Upper lobe of right lung (tissue), 1 donor: Measurements from ENCODE around the gene USP36. TPM values are rescaled to one million over a fixed set of nuclear protein-coding genes. Genes with fewer than 3 reads are reported as not detected.
"Not testable (repeated sequence)": the region's sequence is repeated elsewhere in the genome, so short reads cannot be mapped to it uniquely, and the experiment has no call there.

Experiments
- ATAC-seq: fragments of 200-7000 bp; cut with Tn5 transposase; one replicate; pipeline ENCODE4 v1.9.1; 2020; ENCODE audit warnings: mild to moderate bottlenecking, moderate library complexity
- DNase-seq: peaks from one replicate; pipeline ENCODE4 v3.0.0-alpha.2; 2020
- H3K27ac ChIP-seq: fragments of 200-600 bp; one replicate; pipeline ENCODE4 v1.8.0; 2022
- H3K27me3 ChIP-seq: fragments of 200-600 bp; one replicate; pipeline ENCODE4 v1.8.0; 2022; ENCODE audit warnings: mild to moderate bottlenecking
- H3K36me3 ChIP-seq: fragments of 200-600 bp; one replicate; pipeline ENCODE4 v1.8.0; 2022
- H3K4me1 ChIP-seq: fragments of 200-600 bp; one replicate; pipeline ENCODE4 v1.8.0; 2022
- H3K4me3 ChIP-seq: fragments of 200-600 bp; one replicate; pipeline ENCODE4 v1.8.0; 2022; ENCODE audit warnings: mild to moderate bottlenecking
- H3K9me3 ChIP-seq: fragments of 200-600 bp; one replicate; pipeline ENCODE4 v1.8.0; 2022
- intact Hi-C: fragments of 100-400 bp; cut with DNase I; formaldehyde crosslinking; loops from one replicate; pipeline ENCODE4 v1.11.0; 2022
- total RNA-seq: library from RNA; stranded (reverse); fragmentation: NEBNext Ultra II Directional; extraction: Animal tissue kit (Norgen Biotek cat#: 25700); gene quantifications from one replicate; pipeline ENCODE4 v1.2.1, GENCODE V29; 2021
- TF ChIP-seq, protein P1 (sequence below): fragments of 200-600 bp; IDR thresholded peaks from one replicate; pipeline ENCODE4 v1.8.0; 2022; ENCODE audit warnings: antibody characterized with exemption
- donor health status: DM: no; HTN: yes; CAD: no; lungs with severe emphysema.

Gene USP36
- total RNA-seq, 1 donor from 2014 or later = 69.6 TPM

DNA sequence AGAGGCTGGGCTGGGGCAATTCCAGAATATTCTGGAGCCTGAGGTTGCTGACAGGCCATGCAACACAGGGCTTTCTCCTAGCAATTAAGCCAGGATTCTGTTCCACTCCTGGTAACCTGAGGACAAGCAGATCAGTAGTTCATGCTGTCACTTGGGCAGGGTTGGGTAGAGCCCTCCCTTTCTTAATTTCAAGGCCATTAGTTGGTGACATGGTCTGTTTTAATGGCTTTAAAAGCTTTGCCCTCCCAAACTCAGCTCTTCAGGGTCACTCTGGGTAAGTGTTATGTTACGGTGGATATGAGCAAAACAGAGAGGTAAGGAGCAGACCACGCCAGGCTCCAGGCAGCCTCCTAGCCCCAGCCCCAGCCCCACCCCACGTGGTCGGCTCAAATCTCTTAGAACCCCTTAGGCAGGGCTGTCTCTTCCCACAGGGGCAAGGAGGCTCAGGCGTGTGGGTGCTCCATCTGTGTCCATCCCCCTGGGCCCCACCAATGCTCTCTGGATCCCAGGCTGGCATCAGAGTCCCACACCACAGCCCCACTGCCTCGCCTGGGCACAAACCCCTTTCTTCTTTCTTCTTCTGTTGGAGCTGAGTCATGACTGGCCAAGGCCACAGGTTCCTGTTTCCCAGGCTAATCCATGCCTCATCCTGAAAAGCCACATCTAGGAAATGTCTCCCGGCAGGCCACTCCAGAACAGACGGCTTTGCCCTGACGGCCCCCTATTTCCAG is 34.9 kb upstream of the USP36 start:
- Histone ChIP-seq H3K9me3 (no peaks in the 10 kb centered on the region), H3K36me3 (peaks cover 23% of the 10 kb centered on the region), H3K4me1 (peaks cover 14% of the 10 kb centered on the region), H3K27ac (no peak overlapping the region), H3K4me3 (no peak overlapping the region), H3K27me3 (no peaks in the 10 kb centered on the region)
- DNase-seq (no peak), ATAC-seq (peak; percentile 25)
- TF ChIP-seq, protein P1, sequence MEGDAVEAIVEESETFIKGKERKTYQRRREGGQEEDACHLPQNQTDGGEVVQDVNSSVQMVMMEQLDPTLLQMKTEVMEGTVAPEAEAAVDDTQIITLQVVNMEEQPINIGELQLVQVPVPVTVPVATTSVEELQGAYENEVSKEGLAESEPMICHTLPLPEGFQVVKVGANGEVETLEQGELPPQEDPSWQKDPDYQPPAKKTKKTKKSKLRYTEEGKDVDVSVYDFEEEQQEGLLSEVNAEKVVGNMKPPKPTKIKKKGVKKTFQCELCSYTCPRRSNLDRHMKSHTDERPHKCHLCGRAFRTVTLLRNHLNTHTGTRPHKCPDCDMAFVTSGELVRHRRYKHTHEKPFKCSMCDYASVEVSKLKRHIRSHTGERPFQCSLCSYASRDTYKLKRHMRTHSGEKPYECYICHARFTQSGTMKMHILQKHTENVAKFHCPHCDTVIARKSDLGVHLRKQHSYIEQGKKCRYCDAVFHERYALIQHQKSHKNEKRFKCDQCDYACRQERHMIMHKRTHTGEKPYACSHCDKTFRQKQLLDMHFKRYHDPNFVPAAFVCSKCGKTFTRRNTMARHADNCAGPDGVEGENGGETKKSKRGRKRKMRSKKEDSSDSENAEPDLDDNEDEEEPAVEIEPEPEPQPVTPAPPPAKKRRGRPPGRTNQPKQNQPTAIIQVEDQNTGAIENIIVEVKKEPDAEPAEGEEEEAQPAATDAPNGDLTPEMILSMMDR = no peak
- intact Hi-C loops = no loop called here

GRCh38 chr17:78873519-78874340 is 33.1 kb upstream of the USP36 start:
- Histone ChIP-seq H3K27me3 (no peaks in the 10 kb centered on the region), H3K4me1 (peaks cover 6% of the 10 kb centered on the region), H3K4me3 (no peak overlapping the region), H3K27ac (no peak overlapping the region), H3K9me3 (no peaks in the 10 kb centered on the region), H3K36me3 (peaks cover 40% of the 10 kb centered on the region)
- no peak for ATAC-seq
- intact Hi-C loops = no loop called here
- TF ChIP-seq, protein P1 = no peak
- DNase-seq = no peak

GRCh38 chr17:78872486-78872885 is 31.9 kb upstream of the USP36 start:
- TF ChIP-seq, protein P1 = no peak
- ATAC-seq = no peak
- intact Hi-C loops = no loop called here
- H3K9me3 ChIP-seq = no peaks in the 10 kb centered on the region
- peaks cover 6% of the 10 kb centered on the region for H3K4me1 ChIP-seq
- DNase-seq = no peak
- no peak overlapping the region for H3K4me3 ChIP-seq
- H3K27me3 ChIP-seq = no peaks in the 10 kb centered on the region
- peaks cover 44% of the 10 kb centered on the region for H3K36me3 ChIP-seq
- no peak overlapping the region for H3K27ac ChIP-seq

DNA sequence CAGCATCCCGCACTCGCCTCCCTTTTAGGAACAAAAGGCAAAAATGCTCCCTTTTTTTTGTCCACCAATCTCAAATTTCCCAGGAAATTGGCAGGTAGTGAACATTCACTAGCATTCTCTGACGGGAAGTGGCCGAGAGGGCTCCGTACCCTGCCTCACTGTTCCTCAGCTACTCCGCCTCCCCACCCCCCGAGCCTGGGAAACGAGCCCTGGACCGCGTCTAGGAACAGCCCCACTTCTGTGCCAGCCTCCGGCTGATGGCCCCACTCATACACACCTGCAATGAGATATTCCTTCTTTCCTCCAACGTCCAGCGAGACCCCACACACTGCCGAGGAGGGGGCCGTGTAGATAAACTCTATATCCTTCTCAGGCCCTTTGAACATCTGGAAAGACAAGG is 30.0 kb upstream of the USP36 start:
- DNase-seq (no peak), ATAC-seq (no peak)
- Histone ChIP-seq H3K36me3 (peaks cover 44% of the 10 kb centered on the region), H3K4me3 (no peak overlapping the region), H3K4me1 (peaks cover 10% of the 10 kb centered on the region), H3K9me3 (no peaks in the 10 kb centered on the region), H3K27me3 (no peaks in the 10 kb centered on the region), H3K27ac (no peak overlapping the region)
- intact Hi-C loops = no loop called here
- TF ChIP-seq, protein P1 = no peak

GRCh38 chr17:78868391-78868790 is 27.8 kb upstream of the USP36 start:
- Histone ChIP-seq H3K9me3 (no peaks in the 10 kb centered on the region), H3K4me3 (no peak overlapping the region), H3K27ac (no peak overlapping the region), H3K4me1 (peaks cover 4% of the 10 kb centered on the region), H3K27me3 (no peaks in the 10 kb centered on the region), H3K36me3 (peaks cover 48% of the 10 kb centered on the region)
- intact Hi-C loops = no loop called here
- DNase-seq (no peak), ATAC-seq (no peak)
- TF ChIP-seq, protein P1 = no peak

DNA sequence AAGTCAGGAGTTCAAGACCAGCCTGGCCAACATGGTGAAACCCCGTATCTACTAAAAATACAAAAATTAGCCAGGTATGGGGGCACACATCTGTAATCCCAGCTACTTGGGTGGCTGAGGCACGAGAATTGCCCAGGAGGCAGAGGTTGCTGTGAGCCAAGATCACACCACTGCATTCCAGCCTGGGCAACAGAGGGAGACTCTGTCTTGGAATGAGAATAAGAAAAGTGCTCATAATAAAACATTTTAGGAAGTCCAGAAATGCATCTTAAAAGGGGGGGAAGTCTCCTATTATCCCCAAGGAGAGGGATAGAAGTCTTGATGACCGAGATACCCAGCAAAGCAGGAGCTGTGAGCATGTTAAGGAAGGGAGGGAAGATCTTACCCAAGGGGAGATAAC is 26.4 kb upstream of the USP36 start:
- H3K36me3 ChIP-seq = peaks cover 41% of the 10 kb centered on the region
- DNase-seq, H3K9me3 ChIP-seq, intact Hi-C loops, H3K27me3 ChIP-seq, H3K27ac ChIP-seq, H3K4me1 ChIP-seq, H3K4me3 ChIP-seq, ATAC-seq: not testable (repeated sequence)
